ENCODE data around the gene PPDPF. TPM values are rescaled to one million over a fixed set of nuclear protein-coding genes. Genes with fewer than 3 reads are reported as not detected.
A peak's percentile ranks its signal among the peaks of the same experiment; 100 is the strongest.

Gene PPDPF
- polyA plus RNA-seq, 1 donor (not counting 4 experiments of a cell fraction or from before 2014, with no cell fraction given): 8.8 TPM

GRCh38 chr20:63544241-63544957 lies 23.8 kb downstream of the PPDPF start:
- dilution Hi-C loops (cut with MboI; ENCODE audit: extremely low pct_ligation_motif_present, low sequenced_read_pairs): no loop called here

DNA sequence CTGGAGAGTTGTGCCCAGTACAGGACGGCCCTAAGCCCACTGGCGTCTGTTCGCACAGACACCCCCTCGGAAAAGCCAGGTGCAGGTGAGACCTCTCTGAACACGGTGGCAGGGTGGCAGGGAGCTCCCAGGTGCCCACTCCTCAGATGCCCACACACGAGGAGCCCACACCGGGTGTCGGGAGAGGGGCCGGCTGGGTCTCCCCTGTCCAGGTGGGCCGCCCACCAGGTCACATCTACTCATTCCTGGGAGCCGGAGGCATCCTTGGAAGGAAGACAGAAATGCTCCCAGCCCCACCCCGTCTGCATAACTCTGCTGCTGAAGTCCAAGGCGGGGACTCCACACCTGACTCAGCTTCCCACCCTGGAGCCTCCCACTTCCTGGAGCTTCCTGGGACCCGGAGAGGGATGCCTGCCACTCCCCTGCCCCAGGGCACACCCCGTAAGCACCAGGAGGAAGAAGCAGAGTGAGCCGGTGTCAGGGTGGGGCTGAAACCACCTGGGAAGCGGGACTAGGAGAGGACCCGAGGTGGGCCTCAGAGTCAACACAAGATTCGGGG lies 24.5 kb downstream of the PPDPF start:
- no peak overlapping the region for H2AFZ ChIP-seq (ENCODE audit: control insufficient read depth, low read length)
- H3K9ac ChIP-seq (ENCODE audit: control insufficient read depth, extremely low read depth, insufficient read depth, low read length): peak overlapping the region; percentile 48
- H3K27me3 ChIP-seq (ENCODE audit: control insufficient read depth, extremely low read depth, insufficient read depth, low read length): peaks cover 3% of the 10 kb centered on the region
- H3K9me3 ChIP-seq (ENCODE audit: control insufficient read depth, low read depth, low read length): no peaks in the 10 kb centered on the region
- H3K27ac ChIP-seq (ENCODE audit: control insufficient read depth, insufficient read depth, low read length): peak overlapping the region; percentile 67
- peak overlapping the region in 1 of 3 experiments; percentile 31 for H3K4me3 ChIP-seq (ENCODE audit: control insufficient read depth in 2 of 3, extremely low read depth in 1 of 3, insufficient read depth in 2 of 3, low read depth in 1 of 3, low read length in 3 of 3)
- no peaks in the 10 kb centered on the region for H3K79me2 ChIP-seq (ENCODE audit: control insufficient read depth, insufficient read depth, low read length)
- TF ChIP-seq EZH2 (IDR thresholded peaks at IDR 0.05; ENCODE audit: low read length): no peak
- TF ChIP-seq, protein P1, sequence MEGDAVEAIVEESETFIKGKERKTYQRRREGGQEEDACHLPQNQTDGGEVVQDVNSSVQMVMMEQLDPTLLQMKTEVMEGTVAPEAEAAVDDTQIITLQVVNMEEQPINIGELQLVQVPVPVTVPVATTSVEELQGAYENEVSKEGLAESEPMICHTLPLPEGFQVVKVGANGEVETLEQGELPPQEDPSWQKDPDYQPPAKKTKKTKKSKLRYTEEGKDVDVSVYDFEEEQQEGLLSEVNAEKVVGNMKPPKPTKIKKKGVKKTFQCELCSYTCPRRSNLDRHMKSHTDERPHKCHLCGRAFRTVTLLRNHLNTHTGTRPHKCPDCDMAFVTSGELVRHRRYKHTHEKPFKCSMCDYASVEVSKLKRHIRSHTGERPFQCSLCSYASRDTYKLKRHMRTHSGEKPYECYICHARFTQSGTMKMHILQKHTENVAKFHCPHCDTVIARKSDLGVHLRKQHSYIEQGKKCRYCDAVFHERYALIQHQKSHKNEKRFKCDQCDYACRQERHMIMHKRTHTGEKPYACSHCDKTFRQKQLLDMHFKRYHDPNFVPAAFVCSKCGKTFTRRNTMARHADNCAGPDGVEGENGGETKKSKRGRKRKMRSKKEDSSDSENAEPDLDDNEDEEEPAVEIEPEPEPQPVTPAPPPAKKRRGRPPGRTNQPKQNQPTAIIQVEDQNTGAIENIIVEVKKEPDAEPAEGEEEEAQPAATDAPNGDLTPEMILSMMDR (optimal IDR thresholded peaks at IDR 0.05 in 1 of 3, IDR thresholded peaks at IDR 0.05 in 1 of 3, conservative IDR thresholded peaks at IDR 0.05 in 1 of 3; ENCODE audit: extremely low read depth in 1 of 3, insufficient read depth in 2 of 3, low read length in 3 of 3): no peak
- H3K36me3 ChIP-seq (ENCODE audit: control insufficient read depth in 2 of 2, extremely low read depth in 1 of 2, insufficient read depth in 2 of 2, low read length in 2 of 2): no peaks in the 10 kb centered on the region
- dilution Hi-C loops (cut with MboI; ENCODE audit: extremely low pct_ligation_motif_present, low sequenced_read_pairs): no loop called here
- peaks cover 40% of the 10 kb centered on the region for H3K4me1 ChIP-seq (ENCODE audit: control insufficient read depth, extremely low read depth, insufficient read depth, low read length)
- FAIRE-seq (peak; percentile 96), DNase-seq (ENCODE audit: low read depth, low spot score) (peak; percentile 95)
- H3K9me1 ChIP-seq (ENCODE audit: control insufficient read depth, extremely low read depth, insufficient read depth, low read length): no peaks in the 10 kb centered on the region
- H3K4me2 ChIP-seq (ENCODE audit: control insufficient read depth, extremely low read depth, insufficient read depth, low read depth, low read length): peak overlapping the region; percentile 49
- H4K20me1 ChIP-seq (ENCODE audit: control insufficient read depth, extremely low read depth, insufficient read depth, low read length): no peaks in the 10 kb centered on the region

More at GRCh38 chr20:63544241-63544957, 23.8 kb downstream of the PPDPF start:
- H3K27ac ChIP-seq (ENCODE audit: control insufficient read depth, insufficient read depth, low read length): peak overlapping the region; percentile 20
- H4K20me1 ChIP-seq (ENCODE audit: control insufficient read depth, extremely low read depth, insufficient read depth, low read length): no peaks in the 10 kb centered on the region
- TF ChIP-seq, protein P1 (optimal IDR thresholded peaks at IDR 0.05 in 1 of 3, IDR thresholded peaks at IDR 0.05 in 1 of 3, conservative IDR thresholded peaks at IDR 0.05 in 1 of 3; ENCODE audit: extremely low read depth in 1 of 3, insufficient read depth in 2 of 3, low read length in 3 of 3): no peak
- no peak for TF ChIP-seq EZH2 (IDR thresholded peaks at IDR 0.05; ENCODE audit: low read length)
- H3K4me2 ChIP-seq (ENCODE audit: control insufficient read depth, extremely low read depth, insufficient read depth, low read depth, low read length): peak overlapping the region; percentile 49
- no peaks in the 10 kb centered on the region for H3K36me3 ChIP-seq (ENCODE audit: control insufficient read depth in 2 of 2, extremely low read depth in 1 of 2, insufficient read depth in 2 of 2, low read length in 2 of 2)
- no peaks in the 10 kb centered on the region for H3K9me3 ChIP-seq (ENCODE audit: control insufficient read depth, low read depth, low read length)
- DNase-seq (ENCODE audit: low read depth, low spot score) (no peak), FAIRE-seq (no peak)
- H3K9ac ChIP-seq (ENCODE audit: control insufficient read depth, extremely low read depth, insufficient read depth, low read length): no peak overlapping the region
- no peaks in the 10 kb centered on the region for H3K9me1 ChIP-seq (ENCODE audit: control insufficient read depth, extremely low read depth, insufficient read depth, low read length)
- no peaks in the 10 kb centered on the region for H3K79me2 ChIP-seq (ENCODE audit: control insufficient read depth, insufficient read depth, low read length)
- peaks cover 40% of the 10 kb centered on the region for H3K4me1 ChIP-seq (ENCODE audit: control insufficient read depth, extremely low read depth, insufficient read depth, low read length)
- no peak overlapping the region for H3K4me3 ChIP-seq (ENCODE audit: control insufficient read depth in 2 of 3, extremely low read depth in 1 of 3, insufficient read depth in 2 of 3, low read depth in 1 of 3, low read length in 3 of 3)
- no peak overlapping the region for H2AFZ ChIP-seq (ENCODE audit: control insufficient read depth, low read length)
- peaks cover 3% of the 10 kb centered on the region for H3K27me3 ChIP-seq (ENCODE audit: control insufficient read depth, extremely low read depth, insufficient read depth, low read length)
